ENCODE measurements around the gene CYP2J2.
A peak's percentile ranks its signal among the peaks of the same experiment; 100 is the strongest.
"Not testable (repeated sequence)": the region's sequence is repeated elsewhere in the genome, so short reads cannot be mapped to it uniquely, and the experiment has no call there.

Gene CYP2J2

GRCh38 chr1:59917785-59918180 lies 8.8 kb downstream of the CYP2J2 start:
- DNase-seq (ENCODE audit: low read depth): no peak

GRCh38 chr1:59917026-59917784 lies 9.4 kb downstream of the CYP2J2 start:
- no peak for DNase-seq (ENCODE audit: low read depth)

GRCh38 chr1:59915516-59915915 lies 11.1 kb downstream of the CYP2J2 start:
- DNase-seq (ENCODE audit: low read depth): no peak

GRCh38 chr1:59914791-59915286 lies 11.7 kb downstream of the CYP2J2 start:
- not testable (repeated sequence) for DNase-seq (ENCODE audit: low read depth)

- no peak for DNase-seq (ENCODE audit: low read depth)
These were observed 17.9 kb downstream of the CYP2J2 start for GRCh38 chr1:59908682-59909081.

GRCh38 chr1:59908084-59908483 lies 18.5 kb downstream of the CYP2J2 start:
- DNase-seq (ENCODE audit: low read depth): no peak

GRCh38 chr1:59906931-59907330 lies 19.6 kb downstream of the CYP2J2 start:
- no peak for DNase-seq (ENCODE audit: low read depth)

GRCh38 chr1:59903141-59903754 lies 23.3 kb downstream of the CYP2J2 start:
- no peak for DNase-seq (ENCODE audit: low read depth)

- no peak for DNase-seq (ENCODE audit: low read depth)
These were observed 24.7 kb downstream of the CYP2J2 start for GRCh38 chr1:59901770-59902388.

- DNase-seq (ENCODE audit: low read depth): no peak
These were observed 25.9 kb downstream of the CYP2J2 start for GRCh38 chr1:59900640-59901039.

GRCh38 chr1:59898927-59899326 lies 27.6 kb downstream of the CYP2J2 start:
- DNase-seq (ENCODE audit: low read depth): no peak

- DNase-seq (ENCODE audit: low read depth): no peak
These were observed 29.4 kb downstream of the CYP2J2 start for GRCh38 chr1:59897165-59897564.

GRCh38 chr1:59892841-59893811 lies 33.4 kb downstream of the CYP2J2 start:
- no peak for DNase-seq (ENCODE audit: low read depth)

- no peak for DNase-seq (ENCODE audit: low read depth)
These were observed 41.3 kb downstream of the CYP2J2 start for GRCh38 chr1:59885160-59885832.

GRCh38 chr1:59880735-59881134 lies 45.8 kb downstream of the CYP2J2 start:
- DNase-seq (ENCODE audit: low read depth): no peak

GRCh38 chr1:59879996-59880505 lies 46.5 kb downstream of the CYP2J2 start:
- DNase-seq (ENCODE audit: low read depth): no peak

- DNase-seq (ENCODE audit: low read depth): peak; percentile 2
These were observed 47.0 kb downstream of the CYP2J2 start for GRCh38 chr1:59879574-59879973.

GRCh38 chr1:59878370-59878769 lies 48.2 kb downstream of the CYP2J2 start:
- DNase-seq (ENCODE audit: low read depth): no peak

- DNase-seq (ENCODE audit: low read depth): no peak
These were observed 49.4 kb downstream of the CYP2J2 start for GRCh38 chr1:59877108-59877682.

GRCh38 chr1:59871746-59872145 lies 54.8 kb downstream of the CYP2J2 start:
- no peak for DNase-seq (ENCODE audit: low read depth)

GRCh38 chr1:59866462-59866861 lies 60.1 kb downstream of the CYP2J2 start:
- no peak for DNase-seq (ENCODE audit: low read depth)
